Right kidney (tissue), 1 donor: ENCODE results near the gene PRSS50.

ENCODE experiments used
- DNase-seq: peaks from one replicate; pipeline ENCODE4 v3.0.0-alpha.2; 2016

Gene PRSS50

GRCh38 chr3:46725621-46726314, 8.1 kb upstream of the PRSS50 start:
- DNase-seq = no peak

- no peak for DNase-seq
Measured at GRCh38 chr3:46724424-46724823, 6.8 kb upstream of the PRSS50 start.

- no peak for DNase-seq
Measured at GRCh38 chr3:46722443-46722842, 4.8 kb upstream of the PRSS50 start.

GRCh38 chr3:46721009-46721408, 3.3 kb upstream of the PRSS50 start:
- DNase-seq = no peak

- DNase-seq = no peak
Measured at GRCh38 chr3:46719735-46720271, 2.1 kb upstream of the PRSS50 start.

GRCh38 chr3:46719044-46719565, 1.4 kb upstream of the PRSS50 start:
- no peak for DNase-seq

GRCh38 chr3:46716461-46717441, 918 bp downstream of the PRSS50 start:
- DNase-seq = no peak

- DNase-seq = no peak
Measured at GRCh38 chr3:46715507-46716175, 2.0 kb downstream of the PRSS50 start.

GRCh38 chr3:46714728-46715506, 2.8 kb downstream of the PRSS50 start:
- no peak for DNase-seq

- no peak for DNase-seq
Measured at GRCh38 chr3:46713898-46714552, 3.6 kb downstream of the PRSS50 start.

- no peak for DNase-seq
Measured at GRCh38 chr3:46713050-46713897, 4.4 kb downstream of the PRSS50 start.

GRCh38 chr3:46712191-46713049, 5.2 kb downstream of the PRSS50 start:
- DNase-seq = no peak

- no peak for DNase-seq
Measured at GRCh38 chr3:46711760-46712159, 5.9 kb downstream of the PRSS50 start.

- DNase-seq = no peak
Measured at GRCh38 chr3:46711305-46711704, 6.4 kb downstream of the PRSS50 start.

- DNase-seq = no peak
Measured at GRCh38 chr3:46710671-46711295, 6.9 kb downstream of the PRSS50 start.

GRCh38 chr3:46710229-46710628, 7.4 kb downstream of the PRSS50 start:
- DNase-seq = no peak

GRCh38 chr3:46709721-46710120, 7.9 kb downstream of the PRSS50 start:
- no peak for DNase-seq

- DNase-seq = no peak
Measured at GRCh38 chr3:46709157-46709654, 8.5 kb downstream of the PRSS50 start.
